H9 (cell line): ENCODE measurements around the gene ADARB2. TPM values are rescaled to one million over a fixed set of nuclear protein-coding genes. Genes with fewer than 3 reads are reported as not detected.

ENCODE experiments used
- DNase-seq: peaks from one replicate; pipeline ENCODE4 v3.0.0-alpha.2; 2017
- H2AFZ ChIP-seq: one replicate; pipeline ENCODE4 v1.6.1; 2013; ENCODE audit warnings: mild to moderate bottlenecking, low read length, control low read depth, moderate library complexity
- H2AK5ac ChIP-seq: 2 replicates; pipeline ENCODE4 v1.6.1; 2013; ENCODE audit warnings: low read length, control low read depth, mixed read lengths; ENCODE audit not compliant: insufficient read length
- H2BK120ac ChIP-seq: one replicate; pipeline ENCODE4 v1.6.1; 2013; ENCODE audit warnings: low read depth, mild to moderate bottlenecking, low read length, control low read depth, inconsistent platforms; ENCODE audit not compliant: poor library complexity, severe bottlenecking
- H2BK12ac ChIP-seq: 2 replicates; pipeline ENCODE4 v1.6.1; 2013; ENCODE audit warnings: low read length, control low read depth, mixed read lengths, low read depth; ENCODE audit not compliant: insufficient read length
- H2BK15ac ChIP-seq: 2 replicates; pipeline ENCODE4 v1.6.1; 2013; ENCODE audit warnings: low read depth, low read length, control low read depth
- H2BK20ac ChIP-seq: one replicate; pipeline ENCODE4 v1.6.1; 2013; ENCODE audit warnings: low read depth, mild to moderate bottlenecking, low read length, control low read depth, inconsistent platforms; ENCODE audit not compliant: poor library complexity, severe bottlenecking
- H2BK5ac ChIP-seq: 2 replicates; pipeline ENCODE4 v1.6.1; 2013; ENCODE audit warnings: low read length, control low read depth, mixed read lengths; ENCODE audit not compliant: insufficient read length
- H3K14ac ChIP-seq: 2 replicates; pipeline ENCODE4 v1.6.1; 2013; ENCODE audit warnings: low read length, control low read depth; ENCODE audit not compliant: insufficient read depth
- H3K18ac ChIP-seq: 2 replicates; pipeline ENCODE4 v1.6.1; 2013; ENCODE audit warnings: low read depth, mild to moderate bottlenecking, mixed read lengths, low read length, control low read depth; ENCODE audit not compliant: insufficient read length
- H3K23ac ChIP-seq: 2 replicates; pipeline ENCODE4 v1.6.1; 2013; ENCODE audit warnings: low read length, control low read depth, mixed read lengths, low read depth; ENCODE audit not compliant: insufficient read length
- H3K23me2 ChIP-seq: 2 replicates; pipeline ENCODE4 v1.6.1; 2013; ENCODE audit warnings: low read depth, mild to moderate bottlenecking, mixed read lengths, low read length, control low read depth; ENCODE audit not compliant: insufficient read length, poor library complexity, severe bottlenecking
- H3K27ac ChIP-seq: 2 replicates; pipeline ENCODE4 v1.5.1; 2013; ENCODE audit warnings: low read length, control low read depth, mixed read lengths, low read depth; ENCODE audit not compliant: insufficient read length
- H3K27me3 ChIP-seq: 2 replicates; pipeline ENCODE4 v1.6.1; 2013; ENCODE audit warnings: low read length, control low read depth, inconsistent platforms; ENCODE audit not compliant: insufficient read depth
- H3K4ac ChIP-seq: 2 replicates; pipeline ENCODE4 v1.6.1; 2013; ENCODE audit warnings: low read depth, mild to moderate bottlenecking, control low read depth, inconsistent platforms, low read length, moderate library complexity
- H3K4me1 ChIP-seq: 2 replicates; pipeline ENCODE4 v1.6.1; 2013; ENCODE audit warnings: low read length, control low read depth, inconsistent platforms; ENCODE audit not compliant: insufficient read depth
- H3K4me2 ChIP-seq: 2 replicates; pipeline ENCODE4 v1.6.1; 2013; ENCODE audit warnings: low read length, control low read depth, mixed read lengths; ENCODE audit not compliant: insufficient read length, insufficient read depth
- H3K56ac ChIP-seq: 2 replicates; pipeline ENCODE4 v1.6.1; 2013; ENCODE audit warnings: low read depth, mild to moderate bottlenecking, mixed read lengths, low read length, control low read depth; ENCODE audit not compliant: insufficient read length
- H3K79me1 ChIP-seq: 2 replicates; pipeline ENCODE4 v1.6.1; 2013; ENCODE audit warnings: low read depth, mild to moderate bottlenecking, moderate library complexity, low read length, control low read depth, inconsistent platforms; ENCODE audit not compliant: insufficient read depth, poor library complexity, severe bottlenecking
- H3K79me2 ChIP-seq: 2 replicates; pipeline ENCODE4 v1.6.1; 2013; ENCODE audit warnings: low read length, control low read depth, inconsistent platforms; ENCODE audit not compliant: insufficient read depth
- H3K9ac ChIP-seq: 2 replicates; pipeline ENCODE4 v1.6.1; 2013; ENCODE audit warnings: low read length, control low read depth, mixed read lengths; ENCODE audit not compliant: insufficient read length; ENCODE audit errors: extremely low read depth
- H3K9me3 ChIP-seq: one replicate; pipeline ENCODE4 v1.6.1; 2013; ENCODE audit warnings: low read depth, low read length, inconsistent platforms; ENCODE audit not compliant: control insufficient read depth
- H3T11ph ChIP-seq: one replicate; pipeline ENCODE4 v1.6.1; 2013; ENCODE audit warnings: mild to moderate bottlenecking, low read length, control low read depth, inconsistent platforms
- H4K20me1 ChIP-seq: one replicate; pipeline ENCODE4 v1.6.1; 2013; ENCODE audit not compliant: control insufficient read depth, insufficient read length, insufficient read depth
- H4K5ac ChIP-seq: 2 replicates; pipeline ENCODE4 v1.6.1; 2013; ENCODE audit warnings: low read depth, mild to moderate bottlenecking, mixed read lengths, low read length, control low read depth; ENCODE audit not compliant: insufficient read length
- H4K8ac ChIP-seq: replicated peaks from 2 replicates; pipeline ENCODE4 v1.6.1; 2013; ENCODE audit warnings: low read length, control low read depth, mixed read lengths, low read depth; ENCODE audit not compliant: insufficient read length
- H4K91ac ChIP-seq: 2 replicates; pipeline ENCODE4 v1.6.1; 2013; ENCODE audit warnings: low read depth, mild to moderate bottlenecking, moderate library complexity, mixed read lengths, low read length, control low read depth; ENCODE audit not compliant: insufficient read length
- H3K27ac Mint-ChIP-seq, 3 experiments: 2 replicates in 2 of 3; 3 replicates in 1 of 3; pipeline ENCODE4 v1.8.0; 2020 to 2021; ENCODE audit warnings: mixed read lengths in 3 of 3, mild to moderate bottlenecking in 1 of 3, moderate library complexity in 1 of 3
- H3K27me3 Mint-ChIP-seq: 2 replicates; pipeline ENCODE4 v1.8.0; 2021; ENCODE audit warnings: low read depth, mild to moderate bottlenecking, moderate library complexity, mixed read lengths
- H3K36me3 Mint-ChIP-seq, 3 experiments: 2 replicates in 2 of 3; 3 replicates in 1 of 3; pipeline ENCODE4 v1.8.0; 2020 to 2021; ENCODE audit warnings: low read depth in 3 of 3, mixed read lengths in 3 of 3; ENCODE audit not compliant: insufficient read depth in 1 of 3
- H3K4me1 Mint-ChIP-seq, 2 experiments: 2 replicates each; pipeline ENCODE4 v1.8.0; 2020; ENCODE audit warnings: mixed read lengths in 2 of 2
- H3K4me3 Mint-ChIP-seq, 2 experiments: 2 replicates in 1 of 2; 3 replicates in 1 of 2; pipeline ENCODE4 v1.8.0; 2020 to 2021; ENCODE audit warnings: mild to moderate bottlenecking in 2 of 2, mixed read lengths in 2 of 2, moderate library complexity in 1 of 2
- H3K9me3 Mint-ChIP-seq, 2 experiments: 2 replicates in 1 of 2; 3 replicates in 1 of 2; pipeline ENCODE4 v1.8.0; 2020; ENCODE audit warnings: mild to moderate bottlenecking in 2 of 2, mixed read lengths in 2 of 2, moderate library complexity in 1 of 2
- CTCF ChIP-seq: fragments of 200-600 bp; sonication (generic); conservative IDR thresholded peaks from 3 replicates; pipeline ENCODE4 v1.8.0; 2021; ENCODE audit warnings: antibody characterized with exemption, mild to moderate bottlenecking
- WGBS: extraction: QIAGEN DNeasy Blood & Tissue Kit; methylation state at CpG from one replicate; pipeline ENCODE4 v1.1.7; 2013; ENCODE audit warnings: missing lambda C conversion rate, low lambda C conversion rate, mixed read lengths; ENCODE audit not compliant: insufficient read length; ENCODE audit errors: extremely low coverage; 5-methylcytosine and 5-hydroxymethylcytosine counted together
- total RNA-seq: library from RNA; stranded (reverse); gene quantifications from 2 replicates; pipeline ENCODE4 v1.2.1, GENCODE V29; 2021

Gene ADARB2
- total RNA-seq, 1 experiment from 2014 or later, result 0.87 TPM

- DNase-seq, result no peak
- Histone ChIP-seq H3K9me3 (no peaks in the 10 kb centered on the region), H3K27ac (no peak overlapping the region), H2AK5ac (no peak overlapping the region), H4K8ac (no peak overlapping the region), H3K4ac (no peak overlapping the region), H3K4me1 (peaks cover 2% of the 10 kb centered on the region; the same call in 1 of the 2 replicates), H3K4me2 (no peak overlapping the region), H3K56ac (no peak overlapping the region), H2BK15ac (no peak overlapping the region), H3K27me3 (no peaks in the 10 kb centered on the region; the same call in 1 of the 2 replicates), H2BK12ac (no peak overlapping the region), H2AFZ (no peak overlapping the region), H2BK20ac (no peak overlapping the region), H3K23ac (no peak overlapping the region), H2BK120ac (no peak overlapping the region), H3K18ac (no peak overlapping the region), H2BK5ac (no peak overlapping the region), H3T11ph (no peak overlapping the region), H4K91ac (no peak overlapping the region), H3K9ac (no peak overlapping the region), H3K79me2 (no peaks in the 10 kb centered on the region), H4K20me1 (no peaks in the 10 kb centered on the region), H4K5ac (no peak overlapping the region), H3K79me1 (no peaks in the 10 kb centered on the region), H3K14ac (no peak overlapping the region), H3K23me2 (no peaks in the 10 kb centered on the region)
- Mint-ChIP-seq H3K4me3 (no peak overlapping the region), H3K36me3 (peaks cover 0 to 11% (median 4%) of the 10 kb centered on the region in 3 experiments; a peak in 6 of 7 replicates), H3K4me1 (peaks cover 8 to 16% of the 10 kb centered on the region in 2 experiments), H3K9me3 (peaks cover 9% of the 10 kb centered on the region in 2 experiments), H3K27me3 (peaks cover 8% of the 10 kb centered on the region), H3K27ac (no peak overlapping the region)
- WGBS, result no CpG with 5 or more reads among the region's 14 CpGs
- no peak for TF ChIP-seq CTCF
Measured at GRCh38 chr10:1661859-1662437, 75.4 kb downstream of the ADARB2 start.
